ENCODE data around the gene FUT6.

- TF ChIP-seq POLR2A (IDR thresholded peaks at IDR 0.05; ENCODE audit: extremely low read depth, insufficient read length) (no peak), CTCF (IDR thresholded peaks at IDR 0.05; ENCODE audit: low read depth, low read length) (no peak), MYC (IDR thresholded peaks at IDR 0.05; ENCODE audit: low read depth, low read length) (no peak), MAX (IDR thresholded peaks at IDR 0.05; ENCODE audit: low read depth, low read length) (no peak)
These were observed 28.0 kb upstream of the FUT6 start for GRCh38 chr19:5867201-5868136.
